GM19025 (cell line): ENCODE data around the gene SRPX.

Source experiments
- ATAC-seq: cut with Tn5 transposase; IDR thresholded peaks from one replicate; pipeline ENCODE4 v1.9.1; 2021; ENCODE audit warnings: mild to moderate bottlenecking, low read depth, moderate library complexity; ENCODE audit not compliant: unreplicated experiment

The SRPX gene

GRCh38 chrX:38099688-38100087 is 121.0 kb downstream of the SRPX start:
- ATAC-seq, result no peak
